ENCODE data around the gene CBL.
A peak's percentile ranks its signal among the peaks of the same experiment; 100 is the strongest.

- TF ChIP-seq CTCF (IDR thresholded peaks at IDR 0.05) (peak; percentile 78 to 95 (median 90)), POLR2A (IDR thresholded peaks at IDR 0.05) (peak; percentile 75 to 81)
These were observed 37.5 kb upstream of the CBL start, which contains the start of gene NLRX1 for GRCh38 chr11:119168471-119169281.
